K562 treated with DMSO at 1 percent for 12 hours (cell line): ENCODE data around the gene PTBP1. TPM values are rescaled to one million over a fixed set of nuclear protein-coding genes. Genes with fewer than 3 reads are reported as not detected.

Source experiments
- total RNA-seq: library from RNA; unstranded; fragments of 300-600 nt; gene quantifications from 2 replicates; pipeline ENCODE4 v1.2.3, GENCODE V29; 2022; ENCODE audit not compliant: insufficient read depth

The PTBP1 gene
- total RNA-seq: 169 and 333 TPM in 2 replicates

DNA sequence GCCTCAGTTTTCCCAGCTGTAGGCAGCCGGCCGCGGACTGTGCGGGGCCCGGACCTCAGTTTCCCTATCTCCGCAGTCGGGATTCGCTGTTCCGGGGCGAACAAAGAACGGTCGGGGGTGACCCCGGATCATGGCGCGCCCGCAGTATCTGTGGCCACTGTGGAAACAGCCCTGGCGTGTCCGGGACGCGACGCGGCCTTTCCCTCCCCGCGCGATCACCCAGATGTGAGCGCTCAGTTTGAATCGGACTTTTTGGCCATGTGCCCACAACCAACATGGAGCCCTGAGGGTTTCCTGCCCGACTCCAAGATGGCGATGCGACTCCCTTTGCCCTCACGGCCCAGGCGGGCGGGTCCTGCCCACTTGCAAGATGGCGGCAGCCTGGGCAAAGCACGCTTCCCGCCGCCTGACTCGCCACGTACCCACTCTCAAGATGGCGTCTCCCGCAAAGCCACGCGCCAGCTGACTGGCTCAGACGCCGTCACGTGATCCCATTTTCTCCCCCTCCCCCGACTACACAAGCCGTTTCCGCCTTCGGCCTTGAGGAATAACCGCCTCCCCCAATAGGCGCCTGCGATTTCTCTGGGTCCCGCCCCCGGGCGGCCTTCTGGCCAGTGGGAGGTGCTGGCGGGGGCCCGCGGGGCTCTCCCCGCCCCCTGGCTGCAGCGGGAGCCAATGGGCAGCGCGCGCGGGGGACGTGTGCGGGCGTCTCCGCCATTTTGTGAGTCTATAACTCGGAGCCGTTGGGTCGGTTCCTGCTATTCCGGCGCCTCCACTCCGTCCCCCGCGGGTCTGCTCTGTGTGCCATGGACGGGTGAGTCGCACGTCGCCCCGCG lies at the start of gene PTBP1:
Gene PTBP1 (plus strand): TSS at position 761 of the 836 bp plus-strand sequence. CDS start 46 bp downstream, at position 807.

DNA sequence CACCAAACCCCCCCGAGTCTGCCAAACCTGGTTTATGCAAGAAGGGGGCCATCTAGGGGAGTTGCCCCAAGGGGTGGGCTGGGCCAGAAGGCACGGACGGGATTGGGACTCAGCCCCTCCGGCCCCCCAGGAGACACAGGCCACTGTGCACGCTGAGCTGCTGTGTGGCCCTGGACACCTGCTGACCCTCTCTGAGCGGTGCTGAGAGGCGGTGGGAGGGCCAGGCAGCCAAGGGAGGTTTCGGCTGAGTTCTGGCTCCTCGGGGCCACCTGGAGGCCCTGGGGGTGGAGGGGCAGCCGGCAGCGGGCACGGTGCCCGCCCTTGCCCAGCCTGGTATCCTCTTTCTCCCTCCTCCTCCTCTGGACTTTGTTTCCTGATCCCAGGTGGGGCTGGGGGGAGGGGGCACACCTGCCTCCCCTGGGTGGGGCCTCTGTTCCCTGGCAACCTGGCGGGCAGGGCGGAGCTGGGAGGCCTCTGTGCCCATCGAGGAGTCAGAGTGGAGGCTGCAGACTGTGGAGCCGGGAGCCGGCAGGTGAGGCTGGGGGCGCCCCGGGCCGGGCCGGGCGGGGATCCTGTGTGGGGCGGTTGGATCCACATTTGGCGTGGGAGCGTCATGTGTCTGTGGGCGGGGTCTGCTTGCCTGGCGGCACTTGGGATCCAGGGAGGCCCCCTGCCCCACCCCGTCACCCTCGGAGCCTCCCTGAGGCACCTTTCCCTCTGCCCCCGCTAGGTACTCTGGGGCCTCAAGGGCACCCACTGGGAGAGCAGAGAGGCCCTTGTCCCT lies 46.4 kb upstream of the PTBP1 start, which contains the start of gene MISP:
Gene MISP (plus strand): TSS at position 473 of the 784 bp plus-strand sequence. CDS start 5,835 bp downstream, outside the sequence.

DNA sequence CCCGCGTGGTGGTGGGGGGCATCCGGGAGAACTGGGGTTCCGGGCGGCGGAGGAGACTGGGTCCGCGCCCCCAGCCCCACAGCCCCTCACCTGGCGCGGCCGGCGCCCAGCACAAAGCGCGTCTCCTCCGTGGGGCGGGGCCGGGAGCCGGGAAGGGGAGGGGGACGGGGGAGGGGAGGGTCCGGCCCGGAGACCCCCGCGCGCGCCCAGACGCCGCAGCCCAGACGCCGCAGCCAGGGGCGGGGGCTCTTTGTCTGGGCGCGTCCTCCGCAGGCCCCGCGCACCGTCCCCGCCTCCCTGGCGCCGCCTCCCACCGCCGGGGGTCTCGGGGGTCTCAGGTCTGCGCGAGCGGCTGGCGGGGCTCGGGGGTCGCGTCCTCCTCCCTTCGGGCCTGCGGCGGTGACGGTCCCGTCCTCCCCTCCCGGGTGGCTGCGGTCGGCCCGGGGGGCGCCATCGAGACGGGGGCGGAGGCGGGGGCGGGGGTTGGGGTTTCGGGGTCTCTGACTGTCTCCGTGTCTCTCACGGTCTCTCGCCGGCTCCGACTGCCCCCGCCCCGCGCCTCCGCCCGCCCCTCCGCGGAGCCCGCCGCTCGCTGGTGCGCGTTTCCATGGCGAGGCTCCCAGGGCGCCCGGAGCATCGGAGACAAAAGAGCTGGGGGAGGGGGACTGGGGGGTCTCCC lies 24.7 kb downstream of the PTBP1 start, which contains the start of gene PLPPR3:
Gene PLPPR3 (minus strand): TSS at position 131 of the 679 bp plus-strand sequence. CDS start 396 bp downstream, outside the sequence.

DNA sequence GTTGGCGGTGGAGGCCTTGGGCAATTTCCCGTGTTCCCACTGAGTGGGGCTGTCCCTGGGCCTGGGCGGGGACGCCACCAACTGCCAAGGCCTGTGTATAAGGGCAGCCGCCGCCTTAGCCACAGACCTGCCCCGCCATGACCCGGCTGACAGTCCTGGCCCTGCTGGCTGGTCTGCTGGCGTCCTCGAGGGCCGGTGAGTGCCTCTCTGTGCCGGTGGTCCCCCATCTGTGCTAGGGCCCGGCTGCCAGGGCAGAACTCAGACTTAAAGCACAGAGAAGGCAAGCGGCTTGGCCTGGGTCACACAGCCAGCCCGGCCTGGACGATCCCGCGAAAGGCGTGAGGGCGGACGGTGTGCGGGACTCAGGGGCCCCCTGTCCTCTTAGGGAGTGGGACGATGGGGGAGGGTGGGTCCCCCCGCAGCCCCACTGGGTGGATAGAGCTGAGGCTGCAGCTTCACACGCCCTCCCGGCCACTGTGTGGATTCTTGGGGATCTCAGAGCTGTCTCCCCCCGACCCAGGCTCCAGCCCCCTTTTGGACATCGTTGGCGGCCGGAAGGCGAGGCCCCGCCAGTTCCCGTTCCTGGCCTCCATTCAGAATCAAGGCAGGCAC lies 30.6 kb downstream of the PTBP1 start, which contains the start of gene AZU1:
Gene AZU1 (plus strand): TSS at position 128 of the 612 bp plus-strand sequence. CDS start 10 bp downstream, at position 138.

DNA sequence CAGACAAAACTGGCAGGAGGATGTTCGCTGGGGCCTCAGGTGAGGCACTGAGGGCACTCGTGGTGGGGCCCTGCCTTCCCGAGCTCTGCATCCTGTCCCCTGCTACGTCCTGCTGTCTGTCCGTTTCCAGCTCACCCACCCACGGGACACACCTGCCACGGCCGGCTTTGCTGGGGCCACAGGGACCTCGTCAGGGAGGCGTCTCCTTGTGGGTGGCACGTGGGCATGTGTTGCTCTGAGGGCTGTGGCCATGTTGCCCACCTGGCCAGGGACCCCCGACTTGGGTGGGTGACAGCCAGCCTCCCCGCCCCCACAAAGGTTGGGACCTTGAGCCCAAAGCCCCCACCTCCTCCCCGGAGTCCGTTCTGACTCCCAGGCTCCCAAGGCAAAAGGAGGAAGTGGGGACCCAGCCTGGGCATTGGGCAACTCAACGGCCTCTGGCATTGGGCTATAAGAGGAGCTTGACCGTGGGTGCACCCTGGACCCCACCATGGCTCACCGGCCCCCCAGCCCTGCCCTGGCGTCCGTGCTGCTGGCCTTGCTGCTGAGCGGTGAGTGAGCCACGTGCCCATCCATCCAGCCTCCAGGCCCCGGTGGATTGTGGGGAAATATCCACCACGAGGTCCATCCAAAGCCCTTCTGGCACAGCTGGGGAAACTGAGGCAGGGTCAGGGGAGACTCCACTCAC lies 43.4 kb downstream of the PTBP1 start, which contains the start of gene PRTN3:
Gene PRTN3 (plus strand): TSS at position 481 of the 688 bp plus-strand sequence. CDS start 10 bp downstream, at position 491.

DNA sequence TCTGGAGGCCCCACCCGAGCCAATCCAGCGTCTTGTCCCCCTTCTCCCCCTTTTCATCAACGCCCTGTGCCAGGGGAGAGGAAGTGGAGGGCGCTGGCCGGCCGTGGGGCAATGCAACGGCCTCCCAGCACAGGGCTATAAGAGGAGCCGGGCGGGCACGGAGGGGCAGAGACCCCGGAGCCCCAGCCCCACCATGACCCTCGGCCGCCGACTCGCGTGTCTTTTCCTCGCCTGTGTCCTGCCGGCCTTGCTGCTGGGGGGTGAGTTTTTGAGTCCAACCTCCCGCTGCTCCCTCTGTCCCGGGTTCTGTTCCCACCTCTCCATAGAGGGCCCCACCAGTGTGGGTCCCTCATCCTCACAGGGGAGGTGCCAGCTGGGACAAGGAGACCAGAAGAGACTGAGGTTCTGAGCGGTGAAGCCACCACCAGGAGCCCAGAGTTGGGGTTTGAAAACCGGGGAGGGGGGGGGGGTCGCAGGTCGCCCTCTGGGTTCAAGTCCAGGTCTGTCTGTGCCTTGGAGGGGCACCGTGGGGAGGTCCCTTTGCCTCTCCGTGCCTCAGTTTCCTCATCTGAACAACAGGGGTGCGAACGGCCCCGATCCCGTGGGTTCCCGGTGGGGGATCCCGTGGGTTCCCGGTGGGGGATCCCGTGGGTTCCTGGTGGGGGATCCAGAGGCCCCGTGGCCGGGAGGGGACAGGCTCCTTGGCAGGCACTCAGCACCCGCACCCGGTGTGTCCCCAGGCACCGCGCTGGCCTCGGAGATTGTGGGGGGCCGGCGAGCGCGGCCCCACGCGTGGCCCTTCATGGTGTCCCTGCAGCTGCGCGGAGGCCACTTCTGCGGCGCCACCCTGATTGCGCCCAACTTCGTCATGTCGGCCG lies 55.1 kb downstream of the PTBP1 start, which contains the start of gene ELANE:
Gene ELANE (plus strand): TSS at position 168 of the 878 bp plus-strand sequence. CDS start 26 bp downstream, at position 194.

DNA sequence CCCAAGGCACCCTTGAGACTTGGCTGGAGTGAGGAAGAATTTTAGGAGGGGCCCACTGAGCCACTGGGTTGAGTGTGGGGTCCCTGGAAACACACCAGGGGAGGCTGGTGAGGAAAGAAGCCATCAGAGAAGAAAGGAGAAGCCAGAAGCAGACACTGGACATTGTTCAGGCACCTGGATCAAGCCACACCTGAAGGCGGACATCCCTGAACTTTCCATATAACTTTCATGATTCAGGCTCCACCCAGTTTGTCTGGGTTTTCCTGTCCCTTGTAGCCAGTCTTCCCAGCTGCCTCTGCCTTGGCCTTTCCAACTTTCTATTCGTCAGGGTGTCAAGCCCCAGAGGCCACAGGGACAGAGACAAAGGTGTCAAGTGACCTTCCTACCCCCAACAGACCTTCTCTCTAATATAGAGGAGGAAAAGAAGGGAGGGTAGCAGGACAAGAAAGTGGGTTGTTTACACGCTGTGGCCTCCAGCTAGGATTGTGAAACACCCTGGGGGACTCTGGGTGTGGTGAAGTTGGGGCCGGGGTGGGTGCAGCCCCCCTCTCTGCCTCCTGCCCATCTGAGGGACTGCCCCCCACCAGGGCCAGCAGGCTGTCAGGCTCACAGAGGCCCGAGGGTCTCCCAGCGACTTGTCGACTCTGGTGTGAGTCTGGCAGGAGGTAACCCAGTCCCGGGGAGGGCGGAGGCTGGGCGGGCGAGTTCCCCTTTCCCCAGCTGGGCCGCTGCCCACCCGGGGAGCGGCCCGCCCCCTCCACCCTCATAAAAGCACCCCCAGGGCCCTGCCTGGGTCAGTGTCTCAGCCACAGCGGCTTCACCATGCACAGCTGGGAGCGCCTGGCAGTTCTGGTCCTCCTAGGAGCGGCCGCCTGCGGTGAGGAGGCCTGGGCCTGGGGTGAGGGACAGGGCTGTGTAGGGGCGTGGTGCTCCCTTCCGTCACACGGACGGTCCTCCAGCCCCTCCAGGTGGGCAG lies 61.9 kb downstream of the PTBP1 start, which contains the start of gene CFD:
Gene CFD (plus strand): TSS at position 797 of the 976 bp plus-strand sequence. CDS start 26 bp downstream, at position 823.

Other genes starting within 250 kb of the PTBP1 start
- 539 and 624 TPM in 2 replicates for gene BSG, start 224.9 kb upstream of the PTBP1 start, total RNA-seq
- 3.5 and 4.7 TPM in 2 replicates for gene HCN2, start 207.6 kb upstream of the PTBP1 start, total RNA-seq
- 86.8 and 92.3 TPM in 2 replicates for gene POLRMT, start 163.9 kb upstream of the PTBP1 start, total RNA-seq
- 0.58 and 0.74 TPM in 2 replicates for gene FGF22, start 157.6 kb upstream of the PTBP1 start, total RNA-seq
- 77.4 and 85.9 TPM in 2 replicates for gene RNF126, start 134.2 kb upstream of the PTBP1 start, total RNA-seq
- gene FSTL3, start 121.1 kb upstream of the PTBP1 start, total RNA-seq: 5.5 and 11.6 TPM in 2 replicates
- 26.1 and 36.0 TPM in 2 replicates for gene PRSS57, start 102.0 kb upstream of the PTBP1 start, total RNA-seq
- gene PALM, start 88.5 kb upstream of the PTBP1 start, total RNA-seq: 11.5 and 13.7 TPM in 2 replicates
- gene MISP, start 46.3 kb upstream of the PTBP1 start, total RNA-seq: 0.38 TPM in 1 of 2 replicates, not detected in the other
- 24.0 and 30.0 TPM in 2 replicates for gene PLPPR3, start 24.5 kb downstream of the PTBP1 start, total RNA-seq
- 0.39 and 2.1 TPM in 2 replicates for gene AZU1, start 30.4 kb downstream of the PTBP1 start, total RNA-seq
- not detected in 2 replicates for gene PRTN3, start 43.5 kb downstream of the PTBP1 start, total RNA-seq
- not detected in 2 replicates for gene ELANE, start 54.9 kb downstream of the PTBP1 start, total RNA-seq
- gene CFD, start 62.2 kb downstream of the PTBP1 start, total RNA-seq: 28.7 and 52.0 TPM in 2 replicates
- gene MED16, start 95.7 kb downstream of the PTBP1 start, total RNA-seq: 32.2 and 39.5 TPM in 2 replicates
- gene RNU6-9, start 96.0 kb downstream of the PTBP1 start, total RNA-seq: not detected in 2 replicates
- 136 and 158 TPM in 2 replicates for gene R3HDM4, start 115.8 kb downstream of the PTBP1 start, total RNA-seq
- 2.2 and 4.1 TPM in 2 replicates for gene KISS1R, start 119.9 kb downstream of the PTBP1 start, total RNA-seq
- gene ARID3A, start 128.6 kb downstream of the PTBP1 start, total RNA-seq: 36.2 and 75.8 TPM in 2 replicates
- gene WDR18, start 186.9 kb downstream of the PTBP1 start, total RNA-seq: 49.7 and 59.6 TPM in 2 replicates
- gene GRIN3B, start 203.0 kb downstream of the PTBP1 start, total RNA-seq: 0.59 TPM in 1 of 2 replicates, not detected in the other
- 149 and 231 TPM in 2 replicates for gene TMEM259, start 223.7 kb downstream of the PTBP1 start, total RNA-seq
- gene RNU6-2, start 224.1 kb downstream of the PTBP1 start, total RNA-seq: not detected in 2 replicates
- 72.3 and 126 TPM in 2 replicates for gene CNN2, start 229.2 kb downstream of the PTBP1 start, total RNA-seq
- 33.8 and 70.2 TPM in 2 replicates for gene ABCA7, start 242.7 kb downstream of the PTBP1 start, total RNA-seq